HTR-8/SVneo (cell line): Measurements from ENCODE around the gene RGPD8.

Experiments used
- DNase-seq: peaks from one replicate; pipeline ENCODE4 v3.0.0; 2011; ENCODE audit warnings: low spot score, mixed read lengths; ENCODE audit not compliant: insufficient read length
- FAIRE-seq: peaks from 2 replicates; lab custom pipeline; 2011; peaks lifted over from hg19 to GRCh38; lab: Jason Lieb, UNC

RGPD8 gene

GRCh38 chr2:112340475-112341267, 92.8 kb downstream of the RGPD8 start:
- no peak for DNase-seq
- no peak for FAIRE-seq

GRCh38 chr2:112339986-112340385, 93.5 kb downstream of the RGPD8 start:
- FAIRE-seq (no peak), DNase-seq (no peak)

DNA sequence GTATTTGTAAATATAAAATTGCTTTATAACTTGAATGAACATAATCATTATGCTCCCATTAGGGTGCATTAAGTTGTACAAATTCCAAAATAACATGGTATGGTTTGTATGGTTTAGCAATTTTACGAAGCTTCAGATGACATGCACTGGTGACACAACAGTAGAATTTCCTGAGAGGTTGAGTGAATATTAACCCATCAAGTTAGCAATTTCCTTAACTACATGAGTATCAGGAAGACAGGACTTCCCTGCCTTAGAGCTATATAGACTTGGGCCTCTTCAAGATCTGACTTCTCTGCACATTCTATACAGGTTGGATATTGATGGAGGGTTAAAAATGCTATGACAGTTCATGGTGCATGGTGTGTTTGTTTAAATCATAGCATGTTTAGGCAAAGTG, 97.8 kb downstream of the RGPD8 start:
- DNase-seq, result no peak
- FAIRE-seq, result no peak

- FAIRE-seq (no peak), DNase-seq (no peak)
Measured at GRCh38 chr2:112332123-112332696, 101.2 kb downstream of the RGPD8 start.

DNA sequence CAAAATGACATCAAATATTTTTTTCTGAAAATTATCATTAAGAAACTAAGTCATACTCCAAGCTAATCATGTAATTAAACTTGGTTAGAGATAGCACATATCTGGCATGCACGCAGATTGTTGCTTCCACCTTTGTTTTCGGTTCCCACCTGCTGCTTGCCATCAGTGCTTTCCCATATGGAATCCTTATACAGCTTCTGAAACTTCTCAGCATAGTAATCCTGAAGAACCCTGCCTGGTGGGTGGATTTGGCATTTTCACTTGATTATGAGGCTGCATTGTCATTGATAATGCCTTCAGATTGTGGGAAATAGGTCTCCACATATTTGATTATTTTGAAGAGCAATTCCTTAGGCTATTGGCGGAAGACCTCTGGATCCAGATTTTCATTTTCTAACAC, 110.5 kb downstream of the RGPD8 start:
- no peak for DNase-seq
- no peak for FAIRE-seq

DNA sequence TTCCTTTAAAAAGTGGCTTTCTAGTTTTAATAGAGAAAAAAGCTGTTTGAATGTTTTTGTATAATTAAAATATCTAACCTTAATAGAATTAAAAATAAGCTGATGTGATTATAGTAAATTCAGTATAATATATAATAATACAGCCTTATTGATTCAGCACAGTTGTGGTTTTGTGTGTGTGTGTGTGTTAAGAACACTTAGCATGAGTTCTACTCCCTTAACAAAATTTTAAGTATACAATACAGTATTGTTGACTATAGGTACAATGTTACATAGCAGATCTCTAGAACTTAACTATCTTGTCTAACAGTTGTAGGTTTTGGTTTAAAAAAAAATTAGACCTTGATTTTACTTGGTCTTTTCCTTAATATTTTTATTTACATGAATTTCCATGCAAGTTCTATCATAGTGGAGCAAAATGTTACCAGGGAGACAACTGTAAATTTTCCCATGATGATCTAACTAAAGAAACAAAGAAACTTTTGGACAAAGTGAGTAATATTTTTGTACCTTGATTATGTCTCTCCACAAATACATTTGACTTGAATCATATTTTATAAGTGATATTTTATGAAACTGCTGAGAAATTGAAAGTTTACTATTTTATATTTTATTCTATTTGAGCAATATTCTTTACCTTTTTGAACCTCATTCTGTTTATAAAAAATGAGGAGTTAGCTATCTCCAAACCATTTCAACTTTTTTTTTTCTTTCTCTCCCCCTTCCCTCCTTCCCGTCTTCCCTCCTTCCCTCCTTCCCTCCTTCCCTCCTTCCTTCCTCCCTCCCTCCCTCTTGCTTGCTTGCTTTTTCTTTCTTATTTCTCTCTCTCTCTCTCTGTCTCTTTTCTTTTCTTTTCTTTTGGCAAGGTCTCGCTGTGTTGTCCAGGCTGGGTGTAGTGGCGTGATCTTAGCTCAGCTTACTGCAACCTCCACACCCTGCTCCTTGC, 111.8 kb downstream of the RGPD8 start:
- FAIRE-seq (no peak), DNase-seq (no peak)
